GM12878 (cell line): ENCODE results near the gene TEKT3. TPM values are rescaled to one million over a fixed set of nuclear protein-coding genes. Genes with fewer than 3 reads are reported as not detected.

Experiments
- ATAC-seq: fragments of 200-7000 bp; cut with Tn5 transposase; 3 replicates; pipeline ENCODE4 v1.9.1; 2020; ENCODE audit warnings: mild to moderate bottlenecking, moderate library complexity
- BruUV-seq: library from RNA; stranded (reverse); fragments of 400-500 nt; replicated peaks from 2 replicates; lab custom pipeline; 2021; lab: Mats Ljungman, UMichigan
- CTCF ChIA-PET: fragments of 300-600 bp; sonication (Branson Sonifier 250); formaldehyde crosslinking; extraction: SDS; loops from one replicate; lab custom pipeline; 2021; ENCODE audit warnings: inconsistent platforms; lab: Yijun Ruan, JAX
- POLR2A ChIA-PET: fragments of 350-600 bp; formaldehyde crosslinking; extraction: SDS; loops from one replicate; lab custom pipeline; 2021; ENCODE audit warnings: inconsistent platforms; lab: Charles Lee
- RAD21 ChIA-PET: fragments of 300-600 bp; sonication (Branson Sonifier 250); formaldehyde crosslinking; loops from one replicate; lab custom pipeline; 2023; ENCODE audit warnings: antibody characterized with exemption; ENCODE audit not compliant: unreplicated experiment; lab: Charles Lee
- SMC1A ChIA-PET: fragments of 300-600 bp; sonication (Branson Sonifier 250); formaldehyde crosslinking; loops from one replicate; lab custom pipeline; 2023; ENCODE audit not compliant: unreplicated experiment, uncharacterized antibody; lab: Charles Lee
- DNase-seq: peaks from one replicate; pipeline ENCODE4 v3.0.0-alpha.2; 2011; ENCODE audit warnings: low read depth, low spot score
- FAIRE-seq: peaks from 3 replicates; lab custom pipeline; 2011; peaks lifted over from hg19 to GRCh38; lab: Jason Lieb, UNC
- H2AFZ ChIP-seq: 2 replicates; pipeline ENCODE4 v1.6.0; 2011; ENCODE audit warnings: low read depth, low read length, control low read depth; ENCODE audit not compliant: control insufficient read depth
- H3K27ac ChIP-seq: 2 replicates; pipeline ENCODE4 v1.5.1; 2011; ENCODE audit warnings: control low read depth; ENCODE audit not compliant: control insufficient read depth, insufficient read depth
- H3K27me3 ChIP-seq, 2 experiments: replicated peaks in 1 of 2; 2 replicates each; pipeline versions ENCODE4 v1.6.0 to v1.6.1; 2011; ENCODE audit warnings: low read length in 1 of 2; ENCODE audit not compliant: control insufficient read depth in 2 of 2, insufficient read depth in 2 of 2
- H3K36me3 ChIP-seq, 2 experiments: 2 replicates each; pipeline ENCODE4 v1.5.1; 2011; ENCODE audit warnings: low read length in 1 of 2; ENCODE audit not compliant: control insufficient read depth in 2 of 2, insufficient read depth in 2 of 2
- H3K4me1 ChIP-seq: 2 replicates; pipeline ENCODE4 v1.6.1; 2011; ENCODE audit warnings: mild to moderate bottlenecking, low read length, moderate library complexity, mixed read lengths; ENCODE audit not compliant: control insufficient read depth, insufficient read depth
- H3K4me2 ChIP-seq: 2 replicates; pipeline ENCODE4 v1.6.0; 2011; ENCODE audit warnings: control low read depth; ENCODE audit not compliant: control insufficient read depth, insufficient read depth
- H3K4me3 ChIP-seq: fragments of 200-600 bp; sonication (generic); 2 replicates; pipeline ENCODE4 v1.5.1; 2016
- H3K79me2 ChIP-seq: 2 replicates; pipeline ENCODE4 v1.6.0; 2011; ENCODE audit warnings: low read length; ENCODE audit not compliant: control insufficient read depth, insufficient read depth
- H3K9ac ChIP-seq: 2 replicates; pipeline ENCODE4 v1.8.0; 2011; ENCODE audit warnings: low read length, control low read depth, mixed read lengths; ENCODE audit not compliant: control insufficient read depth, insufficient read depth
- H3K9me3 ChIP-seq: replicated peaks from 3 replicates; pipeline ENCODE4 v1.5.1; 2011; ENCODE audit warnings: mild to moderate bottlenecking, low read length; ENCODE audit not compliant: control insufficient read depth, insufficient read depth
- H4K20me1 ChIP-seq: 2 replicates; pipeline ENCODE4 v1.6.0; 2011; ENCODE audit not compliant: control insufficient read depth, insufficient read depth
- FOXM1 ChIP-seq: IDR thresholded peaks from 2 replicates; pipeline ENCODE4 v1.6.1; 2012; ENCODE audit warnings: low read depth, mild to moderate bottlenecking, inconsistent platforms, low read length, moderate library complexity
- JUNB ChIP-seq: IDR thresholded peaks from 2 replicates; pipeline ENCODE4 v1.6.1; 2016; ENCODE audit warnings: antibody characterized with exemption, mild to moderate bottlenecking
- MEF2B ChIP-seq: fragments of 450-650 bp; IDR thresholded peaks from 2 replicates; pipeline ENCODE4 v1.6.1; 2018; ENCODE audit warnings: mild to moderate bottlenecking, moderate library complexity; ENCODE audit not compliant: partially characterized antibody, poor library complexity, severe bottlenecking
- RB1 ChIP-seq: fragments of 450-650 bp; formaldehyde crosslinking; IDR thresholded peaks from 2 replicates; pipeline ENCODE4 v1.6.1; 2017; ENCODE audit warnings: mild to moderate bottlenecking, borderline replicate concordance
- SMC3 ChIP-seq: IDR thresholded peaks from 2 replicates; pipeline ENCODE4 v1.6.1; 2011; ENCODE audit warnings: low read length, improper control_type of control experiment, borderline replicate concordance
- SRF ChIP-seq, 2 experiments: IDR thresholded peaks; 2 replicates each; pipeline ENCODE4 v1.6.1; 2011; ENCODE audit warnings: low read depth in 2 of 2, low read length in 2 of 2, mild to moderate bottlenecking in 1 of 2, moderate library complexity in 1 of 2
- STAT1 ChIP-seq: fragments of 450-650 bp; conservative IDR thresholded peaks from 2 replicates; pipeline ENCODE4 v1.6.1; 2014; ENCODE audit warnings: antibody characterized with exemption, mild to moderate bottlenecking
- WRNIP1 ChIP-seq: IDR thresholded peaks from 2 replicates; pipeline ENCODE4 v1.6.1; 2011; ENCODE audit warnings: low read depth, low read length, improper control_type of control experiment, borderline replicate concordance
- WGBS: methylation state at CpG from one replicate; pipeline ENCODE4 v1.1.6; 2016; ENCODE audit warnings: low lambda C conversion rate; ENCODE audit not compliant: insufficient replicate concordance, insufficient coverage; ENCODE audit errors: missing lambda C conversion rate; 5-methylcytosine and 5-hydroxymethylcytosine counted together
- in situ Hi-C: fragments of 300-500 bp; cut with MboI; formaldehyde crosslinking; loops from 9 replicates; pipeline ENCODE4 v1.14.3; 2018; ENCODE audit warnings: mixed read lengths
- intact Hi-C: fragments of 100-400 bp; cut with micrococcal nuclease; formaldehyde crosslinking; loops from one replicate; pipeline ENCODE4 v1.14.2; 2022; ENCODE audit not compliant: unreplicated experiment
- polyA plus RNA-seq, 11 experiments: library from polyadenylated mRNA; depleted of rRNA in 4 of 11; unstranded in 6 of 11; stranded (reverse) in 5 of 11; fragments of >200 nt; fragmentation: Nextera tagmentation in 4 of 11; fragmentation: Illumina TruSeq in 1 of 11; extraction: Ambion mirVana in 4 of 11; extraction: Trizol in 1 of 11; gene quantifications; 1 replicate in 1 of 11; 2 replicates in 10 of 11; pipeline versions ENCODE4 v1.2.1 to v1.2.3, GENCODE V29; 2011 to 2016; ENCODE audit warnings: inconsistent platforms in 2 of 11, missing spikeins in 2 of 11, low read depth in 1 of 11
- total RNA-seq, 4 experiments: library from RNA; depleted of rRNA in 3 of 4; stranded (reverse); fragments of >200 nt in 3 of 4; fragmentation: Illumina TruSeq in 1 of 4; extraction: Trizol in 1 of 4; gene quantifications; 2 replicates each; pipeline versions ENCODE4 v1.2.1 to v1.2.3, GENCODE V29; 2013 to 2021
- TF ChIP-seq, protein P1 (sequence below): fragments of 450-650 bp; IDR thresholded peaks from 2 replicates; pipeline ENCODE4 v1.6.1; 2016; ENCODE audit warnings: mild to moderate bottlenecking, moderate library complexity, borderline replicate concordance
- TF ChIP-seq, protein P2 (sequence below): fragments of 450-650 bp; conservative IDR thresholded peaks from 2 replicates; pipeline ENCODE4 v1.6.1; 2017; ENCODE audit warnings: mild to moderate bottlenecking, moderate library complexity

Gene TEKT3
- total and polyA plus RNA-seq, 10 of the 15 experiments (the other 5 are each of a cell fraction or from before 2014, with no cell fraction given): 0.15 TPM; not detected in 9

DNA sequence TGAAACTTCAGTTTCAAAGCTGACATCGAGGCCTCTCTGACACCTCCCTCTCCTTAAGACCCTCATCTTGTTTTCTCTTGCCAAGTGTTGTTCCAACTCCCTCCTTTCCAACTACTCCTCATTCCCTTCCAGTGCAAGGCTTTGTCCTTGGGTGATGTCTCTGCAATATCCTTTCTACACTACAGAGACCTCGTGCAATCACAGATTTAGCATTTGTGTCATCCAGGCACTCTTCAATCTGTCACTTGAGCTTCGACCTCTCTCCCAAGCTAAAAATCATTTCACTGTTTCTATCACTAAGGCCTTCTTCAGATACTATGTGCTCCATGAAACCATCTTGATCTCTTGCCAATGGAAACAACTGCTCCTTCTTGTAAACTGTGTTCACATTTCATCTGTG, 31.6 kb downstream of the TEKT3 start (continued):
- TF ChIP-seq, protein P1, sequence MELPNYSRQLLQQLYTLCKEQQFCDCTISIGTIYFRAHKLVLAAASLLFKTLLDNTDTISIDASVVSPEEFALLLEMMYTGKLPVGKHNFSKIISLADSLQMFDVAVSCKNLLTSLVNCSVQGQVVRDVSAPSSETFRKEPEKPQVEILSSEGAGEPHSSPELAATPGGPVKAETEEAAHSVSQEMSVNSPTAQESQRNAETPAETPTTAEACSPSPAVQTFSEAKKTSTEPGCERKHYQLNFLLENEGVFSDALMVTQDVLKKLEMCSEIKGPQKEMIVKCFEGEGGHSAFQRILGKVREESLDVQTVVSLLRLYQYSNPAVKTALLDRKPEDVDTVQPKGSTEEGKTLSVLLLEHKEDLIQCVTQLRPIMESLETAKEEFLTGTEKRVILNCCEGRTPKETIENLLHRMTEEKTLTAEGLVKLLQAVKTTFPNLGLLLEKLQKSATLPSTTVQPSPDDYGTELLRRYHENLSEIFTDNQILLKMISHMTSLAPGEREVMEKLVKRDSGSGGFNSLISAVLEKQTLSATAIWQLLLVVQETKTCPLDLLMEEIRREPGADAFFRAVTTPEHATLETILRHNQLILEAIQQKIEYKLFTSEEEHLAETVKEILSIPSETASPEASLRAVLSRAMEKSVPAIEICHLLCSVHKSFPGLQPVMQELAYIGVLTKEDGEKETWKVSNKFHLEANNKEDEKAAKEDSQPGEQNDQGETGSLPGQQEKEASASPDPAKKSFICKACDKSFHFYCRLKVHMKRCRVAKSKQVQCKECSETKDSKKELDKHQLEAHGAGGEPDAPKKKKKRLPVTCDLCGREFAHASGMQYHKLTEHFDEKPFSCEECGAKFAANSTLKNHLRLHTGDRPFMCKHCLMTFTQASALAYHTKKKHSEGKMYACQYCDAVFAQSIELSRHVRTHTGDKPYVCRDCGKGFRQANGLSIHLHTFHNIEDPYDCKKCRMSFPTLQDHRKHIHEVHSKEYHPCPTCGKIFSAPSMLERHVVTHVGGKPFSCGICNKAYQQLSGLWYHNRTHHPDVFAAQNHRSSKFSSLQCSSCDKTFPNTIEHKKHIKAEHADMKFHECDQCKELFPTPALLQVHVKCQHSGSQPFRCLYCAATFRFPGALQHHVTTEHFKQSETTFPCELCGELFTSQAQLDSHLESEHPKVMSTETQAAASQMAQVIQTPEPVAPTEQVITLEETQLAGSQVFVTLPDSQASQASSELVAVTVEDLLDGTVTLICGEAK: no peak
- TF ChIP-seq, protein P2, sequence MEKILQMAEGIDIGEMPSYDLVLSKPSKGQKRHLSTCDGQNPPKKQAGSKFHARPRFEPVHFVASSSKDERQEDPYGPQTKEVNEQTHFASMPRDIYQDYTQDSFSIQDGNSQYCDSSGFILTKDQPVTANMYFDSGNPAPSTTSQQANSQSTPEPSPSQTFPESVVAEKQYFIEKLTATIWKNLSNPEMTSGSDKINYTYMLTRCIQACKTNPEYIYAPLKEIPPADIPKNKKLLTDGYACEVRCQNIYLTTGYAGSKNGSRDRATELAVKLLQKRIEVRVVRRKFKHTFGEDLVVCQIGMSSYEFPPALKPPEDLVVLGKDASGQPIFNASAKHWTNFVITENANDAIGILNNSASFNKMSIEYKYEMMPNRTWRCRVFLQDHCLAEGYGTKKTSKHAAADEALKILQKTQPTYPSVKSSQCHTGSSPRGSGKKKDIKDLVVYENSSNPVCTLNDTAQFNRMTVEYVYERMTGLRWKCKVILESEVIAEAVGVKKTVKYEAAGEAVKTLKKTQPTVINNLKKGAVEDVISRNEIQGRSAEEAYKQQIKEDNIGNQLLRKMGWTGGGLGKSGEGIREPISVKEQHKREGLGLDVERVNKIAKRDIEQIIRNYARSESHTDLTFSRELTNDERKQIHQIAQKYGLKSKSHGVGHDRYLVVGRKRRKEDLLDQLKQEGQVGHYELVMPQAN: no peak
- TF ChIP-seq JUNB (no peak), WRNIP1 (no peak), SMC3 (no peak)

DNA sequence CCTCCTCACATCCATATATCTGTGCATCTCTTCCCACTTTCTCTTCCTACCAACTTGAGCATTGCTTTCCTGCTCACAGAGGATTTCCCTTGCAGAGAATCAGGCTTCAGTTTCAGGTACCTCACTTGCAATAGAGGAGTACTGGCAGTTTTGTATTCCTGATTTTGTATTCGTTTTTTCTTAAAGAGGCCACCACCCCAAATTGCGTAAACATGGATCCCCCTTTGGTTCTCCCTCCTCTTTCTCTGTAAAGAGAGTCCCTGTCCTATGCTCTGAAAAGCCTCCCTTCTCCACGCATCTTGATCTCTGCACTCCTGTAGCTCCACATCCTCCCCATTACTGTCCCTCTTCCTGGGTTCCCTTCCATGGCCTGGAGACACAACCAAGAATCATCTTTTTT, 32.2 kb downstream of the TEKT3 start:
- Histone ChIP-seq H2AFZ (no peak overlapping the region), H3K27me3 (no peaks in the 10 kb centered on the region; a peak in 1 of 4 replicates), H3K27ac (no peak overlapping the region), H3K9ac (no peak overlapping the region)
- ATAC-seq (no peak), DNase-seq (no peak)
- RAD21 ChIA-PET: no interaction called here
- BruUV-seq: no TSS peak
- intact Hi-C loops: no loop called here
- TF ChIP-seq SRF (IDR thresholded peaks at IDR 0.05; ENCODE audit: low read depth in 2 of 2, low read length in 2 of 2): no peak
- no peak for TF ChIP-seq MEF2B
- TF ChIP-seq, protein P2: no peak
- no peak for TF ChIP-seq RB1
- no peak for TF ChIP-seq FOXM1
- no peak for TF ChIP-seq STAT1
- TF ChIP-seq, all 136 proteins: peak for 0
- H3K4me2 ChIP-seq: no peak overlapping the region
- in situ Hi-C loops: no loop called here
- no peaks in the 10 kb centered on the region for H3K79me2 ChIP-seq
- POLR2A ChIA-PET: no interaction called here
- no peak for FAIRE-seq
- H4K20me1 ChIP-seq: no peaks in the 10 kb centered on the region
- H3K4me1 ChIP-seq: no peaks in the 10 kb centered on the region
- CTCF ChIA-PET: no interaction called here
- H3K4me3 ChIP-seq: no peak overlapping the region
- SMC1A ChIA-PET: no interaction called here
- H3K36me3 ChIP-seq: no peaks in the 10 kb centered on the region
- WGBS: 0% methylated on average over 3 of the region's 3 CpGs
- H3K9me3 ChIP-seq: no peaks in the 10 kb centered on the region
